HG02623 (cell line): ENCODE results near the gene INAFM2.

Experiments used
- ATAC-seq: cut with Tn5 transposase; IDR thresholded peaks from one replicate; pipeline ENCODE4 v1.9.1; 2021; ENCODE audit warnings: moderate library complexity; ENCODE audit not compliant: unreplicated experiment

Gene INAFM2

DNA sequence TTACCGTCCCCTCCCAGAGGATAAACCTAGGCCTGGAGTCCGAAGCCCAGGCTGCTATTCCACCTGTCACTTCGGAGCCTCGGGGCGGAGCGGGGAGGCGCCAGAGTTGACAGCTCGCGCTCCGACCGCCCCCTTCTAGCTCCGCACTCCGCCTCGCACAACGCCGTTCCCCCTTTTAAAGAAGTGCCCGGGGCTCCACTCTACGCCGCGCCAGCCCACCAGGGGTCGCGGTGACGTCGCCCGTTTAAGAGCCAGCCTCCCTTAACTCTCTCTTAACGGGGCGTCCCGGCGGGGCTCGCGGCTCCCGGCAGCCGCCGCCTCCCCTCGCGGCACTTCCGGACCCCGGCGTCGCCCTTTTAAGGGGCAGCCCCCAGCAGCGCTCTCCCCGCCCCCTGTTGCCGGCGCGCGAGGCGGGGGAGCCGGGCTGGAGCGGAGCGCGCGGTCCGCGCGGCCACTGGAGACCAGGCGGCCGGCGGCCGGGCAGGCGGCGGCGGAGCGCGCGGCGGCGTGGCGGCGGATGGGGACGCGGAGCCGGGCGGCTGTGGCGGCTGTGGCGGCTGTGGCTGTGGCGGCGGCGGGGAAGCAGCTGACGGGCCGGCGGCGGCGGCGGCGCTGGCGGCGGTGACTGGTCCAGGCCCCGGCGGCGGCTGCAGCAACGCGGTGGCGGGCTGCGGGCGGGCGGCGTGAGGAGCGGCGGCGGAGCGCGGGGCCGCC lies at the start of gene INAFM2:
Gene INAFM2, plus strand, starts transcription at position 454 of the 714 bp plus-strand sequence. CDS start 364 bp downstream, outside the sequence.
- ATAC-seq, result peak; percentile 82

DNA sequence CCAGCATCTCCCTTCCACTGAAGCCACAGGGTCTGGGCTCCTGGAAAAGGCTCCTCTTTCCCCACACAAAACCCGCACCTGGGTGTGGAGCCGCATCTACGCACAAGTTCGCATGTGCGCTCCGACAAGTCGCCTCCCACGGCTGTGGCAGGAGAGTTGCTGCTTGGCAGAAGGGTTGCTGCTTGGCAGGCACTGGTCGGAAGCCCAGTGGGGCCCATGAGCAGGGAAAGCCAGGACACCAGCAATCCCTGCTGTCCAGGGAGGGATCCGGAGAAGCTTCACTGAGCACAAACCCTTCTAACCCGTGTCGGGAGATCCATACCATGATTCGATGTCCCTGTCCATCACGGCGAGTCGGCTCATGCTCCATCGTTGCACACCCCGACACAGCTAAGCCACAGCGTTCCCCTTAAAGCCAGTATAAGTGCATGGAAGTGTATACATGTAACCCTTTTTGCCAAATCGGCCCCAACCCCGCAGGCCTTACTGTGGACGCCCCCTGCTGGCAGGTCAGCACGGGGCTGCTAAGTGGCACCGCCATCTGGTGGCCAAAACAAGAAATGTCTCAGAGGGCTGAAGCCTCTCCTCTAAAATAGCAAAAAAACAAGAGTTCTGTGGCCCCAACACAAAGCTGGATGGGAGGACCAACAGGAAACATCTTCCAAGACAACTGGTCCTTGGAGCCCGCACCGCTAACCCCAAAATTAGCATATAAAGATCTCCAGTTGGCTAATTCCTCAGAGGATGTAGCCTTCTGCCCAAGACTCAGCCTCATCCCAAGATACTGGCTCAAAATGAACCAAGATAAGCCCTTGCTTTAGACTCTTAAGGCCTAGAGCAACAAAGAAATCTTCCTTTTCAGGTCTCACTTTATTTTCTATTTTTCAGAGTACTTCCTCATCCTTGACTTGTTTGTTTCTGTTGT lies 48.9 kb upstream of the INAFM2 start:
- no peak for ATAC-seq

DNA sequence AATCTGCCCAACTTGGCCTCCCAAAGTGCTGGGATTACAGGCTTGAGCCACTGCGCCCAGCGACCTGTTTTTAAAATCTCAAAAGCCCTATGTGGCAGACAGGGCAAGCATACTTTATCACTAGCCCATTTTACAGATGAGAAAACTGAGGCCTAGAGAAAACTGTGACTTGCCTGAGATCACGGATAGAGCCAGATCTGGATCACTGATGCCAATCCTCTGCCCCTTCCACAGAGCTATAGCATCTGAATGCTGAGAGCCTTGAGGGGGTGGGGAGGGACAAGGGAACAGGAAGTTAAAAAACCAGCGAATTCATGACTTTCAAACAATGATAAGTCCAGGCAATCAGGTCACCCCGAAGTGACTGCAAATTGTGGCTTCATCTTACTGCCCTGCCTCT lies 48.0 kb upstream of the INAFM2 start:
- no peak for ATAC-seq

DNA sequence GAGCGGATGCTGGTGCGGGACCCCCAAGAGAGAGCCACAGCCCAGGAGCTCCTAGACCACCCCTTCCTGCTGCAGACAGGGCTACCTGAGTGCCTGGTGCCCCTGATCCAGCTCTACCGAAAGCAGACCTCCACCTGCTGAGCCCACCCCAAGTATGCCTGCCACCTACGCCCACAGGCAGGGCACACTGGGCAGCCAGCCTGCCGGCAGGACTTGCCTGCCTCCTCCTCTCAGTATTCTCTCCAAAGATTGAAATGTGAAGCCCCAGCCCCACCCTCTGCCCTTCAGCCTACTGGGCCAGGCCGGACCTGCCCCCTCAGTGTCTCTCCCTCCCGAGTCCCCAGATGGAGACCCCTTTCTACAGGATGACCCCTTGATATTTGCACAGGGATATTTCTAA lies 47.5 kb upstream of the INAFM2 start:
- ATAC-seq, result no peak

DNA sequence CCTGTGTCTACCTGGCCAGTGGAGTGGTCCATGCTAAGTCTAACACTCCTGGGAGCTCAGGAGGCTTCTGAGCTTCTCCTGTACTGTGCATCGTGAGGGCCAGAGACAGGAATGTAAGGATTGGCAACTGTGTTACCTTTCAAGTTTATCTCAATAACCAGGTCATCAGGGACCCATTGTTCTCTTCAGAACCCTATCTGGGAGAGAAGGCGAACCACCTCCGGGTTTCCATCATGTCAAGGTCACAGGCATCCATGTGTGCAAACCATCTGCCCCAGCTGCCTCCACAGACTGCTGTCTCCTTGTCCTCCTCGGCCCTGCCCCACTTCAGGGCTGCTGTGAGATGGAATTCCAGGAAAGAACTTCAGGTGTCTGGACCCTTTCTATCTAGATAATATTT lies 46.6 kb upstream of the INAFM2 start:
- ATAC-seq, result no peak

DNA sequence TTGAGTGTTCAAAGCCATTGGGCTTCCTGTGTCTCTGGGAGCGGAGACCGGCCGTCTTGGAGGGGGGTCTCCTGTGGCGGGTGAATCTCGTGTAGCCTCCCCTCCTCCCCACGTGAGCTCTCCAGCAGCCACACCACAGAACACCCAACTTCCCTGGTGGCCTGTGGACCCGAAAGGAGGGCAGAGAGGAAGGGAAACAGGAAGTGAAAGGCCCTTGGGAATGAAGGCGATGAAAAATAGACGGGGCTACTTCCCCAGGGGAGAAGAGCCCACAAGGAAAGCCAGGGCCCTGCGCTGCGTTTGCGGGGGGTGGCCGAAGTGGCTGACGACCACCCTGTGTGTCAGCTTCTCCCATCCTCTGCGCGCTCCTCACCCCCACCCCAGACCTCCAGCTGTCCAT lies 46.0 kb upstream of the INAFM2 start:
- no peak for ATAC-seq

DNA sequence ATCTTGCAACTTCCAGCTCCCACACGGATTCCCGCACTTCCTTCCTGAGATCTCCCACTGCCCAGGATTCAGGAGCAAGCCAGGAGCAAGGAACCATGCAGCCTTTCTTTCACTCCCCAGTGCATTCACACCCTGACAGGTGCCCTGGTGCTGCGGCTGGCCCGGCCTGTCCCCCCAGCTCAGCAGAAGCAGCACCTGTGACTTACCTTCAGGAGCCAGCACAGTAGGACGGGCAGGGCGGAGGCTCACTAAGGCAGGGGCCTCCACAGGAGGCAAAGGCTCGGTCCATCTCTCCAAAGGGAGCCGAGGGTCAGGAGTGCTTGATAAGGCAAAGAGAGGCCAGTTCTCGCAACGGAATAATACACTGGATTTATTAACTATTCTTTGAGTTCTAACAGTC lies 45.5 kb upstream of the INAFM2 start:
- ATAC-seq, result no peak

DNA sequence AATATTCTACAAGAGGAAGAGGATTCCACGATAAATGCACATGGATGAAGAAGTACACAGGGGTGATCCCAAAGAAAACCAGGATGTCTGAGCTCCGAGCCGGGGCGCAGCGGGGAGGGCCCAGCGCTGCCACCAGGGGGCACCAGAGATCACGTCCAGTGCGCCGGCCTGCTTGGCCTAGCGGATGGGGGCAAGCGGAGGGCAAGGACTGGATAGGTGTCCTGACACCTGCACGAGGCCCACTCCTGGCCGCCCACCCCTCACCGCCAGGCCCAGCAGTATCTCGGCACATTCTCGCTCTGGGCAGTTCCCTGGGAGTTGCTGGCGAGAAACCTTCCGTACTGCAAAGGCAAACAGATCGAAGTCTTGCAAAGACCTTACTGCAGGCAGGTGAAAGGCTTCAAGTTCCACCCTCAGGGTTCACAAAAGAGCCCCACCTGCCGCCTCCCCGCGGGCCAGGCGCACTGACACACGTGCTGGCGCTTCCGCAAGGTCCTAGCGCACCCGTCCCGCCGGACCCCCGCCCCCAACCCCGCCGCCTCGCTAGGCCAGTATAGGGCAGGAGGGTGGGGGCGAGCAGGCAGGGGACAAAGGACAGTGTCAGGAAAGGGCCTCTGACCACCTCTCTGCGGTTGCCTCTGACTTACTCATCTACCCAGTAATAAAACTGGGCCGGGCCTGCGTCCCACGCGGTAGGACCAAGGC lies 43.9 kb upstream of the INAFM2 start:
- no peak for ATAC-seq

DNA sequence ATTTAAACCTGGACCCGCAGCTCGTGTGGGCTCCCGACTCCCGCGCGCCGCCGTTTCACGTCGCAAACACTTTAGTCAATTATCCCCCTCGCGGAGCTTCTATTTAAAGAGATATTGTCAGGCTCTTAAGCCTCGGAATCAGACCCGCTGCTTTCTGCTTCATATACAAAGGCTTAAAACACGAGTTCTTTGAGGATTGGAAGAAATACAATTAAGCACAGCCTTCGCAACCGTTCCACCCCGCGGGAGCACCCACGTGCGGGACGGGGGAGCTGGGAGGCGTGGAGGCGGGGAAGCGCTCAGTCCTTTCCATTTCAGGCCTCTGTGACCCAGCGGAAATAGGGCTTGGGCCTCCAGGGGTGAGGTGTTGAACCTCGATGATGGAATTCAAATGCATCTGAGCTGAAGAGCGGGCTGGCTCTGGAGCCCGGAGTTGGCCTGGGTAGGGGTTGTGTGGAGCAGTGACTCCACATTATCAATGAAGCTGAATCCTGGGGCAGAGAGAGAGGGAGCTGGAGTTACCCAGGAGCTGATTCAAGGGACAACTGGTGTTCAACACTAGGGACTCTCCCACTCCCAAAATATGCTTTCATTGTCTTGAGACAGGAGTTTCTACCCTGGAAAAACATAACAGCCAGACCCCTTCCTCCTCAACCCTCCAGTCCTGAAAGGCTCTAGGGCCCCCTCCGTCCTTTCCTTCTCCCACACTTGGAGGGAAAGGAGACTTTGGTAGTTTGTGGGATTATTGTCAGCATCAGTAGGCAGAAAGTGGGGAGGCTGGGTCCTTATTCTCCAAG lies 43.0 kb upstream of the INAFM2 start:
- no peak for ATAC-seq

DNA sequence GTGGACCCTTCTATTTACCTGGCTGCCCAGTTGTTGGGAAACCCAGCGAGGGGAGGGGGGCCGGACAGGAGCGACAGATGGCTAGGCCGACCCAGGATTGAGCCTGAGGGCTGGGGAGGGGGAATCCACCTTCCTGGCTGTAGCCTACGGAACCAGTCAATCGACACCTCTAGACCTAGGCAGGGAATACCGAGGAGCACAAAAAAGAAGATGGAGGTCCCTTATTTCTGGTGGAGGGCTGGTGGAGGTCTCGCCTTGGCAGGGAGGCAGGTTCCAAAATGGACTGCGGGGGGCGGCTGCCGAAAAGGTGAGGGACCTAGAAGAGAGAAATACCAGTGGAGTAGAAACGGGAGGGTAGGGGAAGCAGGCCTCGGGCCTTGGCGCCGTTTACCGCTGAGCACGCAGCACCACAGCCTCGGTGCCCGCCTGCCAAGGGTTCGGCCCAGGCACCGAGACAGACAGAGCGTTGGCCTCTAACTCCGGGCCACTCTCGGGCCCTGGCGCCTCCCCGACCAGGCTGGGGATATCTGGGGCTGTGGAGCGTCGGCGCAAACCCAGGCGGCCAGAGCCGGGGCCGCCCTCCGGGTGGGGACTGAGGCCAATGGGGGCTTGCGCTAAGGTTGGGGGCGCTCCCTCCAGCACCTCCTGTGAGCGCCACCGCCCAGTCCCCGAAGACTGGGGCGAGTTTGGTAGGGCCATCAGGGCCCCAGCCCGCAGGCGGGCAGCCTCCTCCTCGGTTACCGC lies 42.3 kb upstream of the INAFM2 start:
- ATAC-seq, result no peak

DNA sequence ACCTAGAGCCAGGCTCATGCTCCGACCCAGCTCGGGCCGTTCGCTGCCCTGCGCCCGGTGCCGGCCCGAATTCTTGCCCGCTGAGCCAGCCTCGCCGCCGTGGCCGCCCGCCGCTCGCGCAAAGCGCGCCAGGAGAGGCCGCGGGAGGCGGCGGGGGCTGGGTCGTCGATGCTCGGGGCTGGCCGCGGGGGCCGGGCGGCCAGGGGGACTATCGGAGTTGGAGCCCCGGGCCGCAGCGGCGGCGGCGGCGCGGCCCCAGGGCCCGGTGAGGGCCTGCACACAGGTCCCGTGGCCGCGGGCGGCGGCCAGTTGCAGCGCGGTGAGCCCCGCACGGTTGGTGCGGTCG lies 41.7 kb upstream of the INAFM2 start:
- no peak for ATAC-seq

DNA sequence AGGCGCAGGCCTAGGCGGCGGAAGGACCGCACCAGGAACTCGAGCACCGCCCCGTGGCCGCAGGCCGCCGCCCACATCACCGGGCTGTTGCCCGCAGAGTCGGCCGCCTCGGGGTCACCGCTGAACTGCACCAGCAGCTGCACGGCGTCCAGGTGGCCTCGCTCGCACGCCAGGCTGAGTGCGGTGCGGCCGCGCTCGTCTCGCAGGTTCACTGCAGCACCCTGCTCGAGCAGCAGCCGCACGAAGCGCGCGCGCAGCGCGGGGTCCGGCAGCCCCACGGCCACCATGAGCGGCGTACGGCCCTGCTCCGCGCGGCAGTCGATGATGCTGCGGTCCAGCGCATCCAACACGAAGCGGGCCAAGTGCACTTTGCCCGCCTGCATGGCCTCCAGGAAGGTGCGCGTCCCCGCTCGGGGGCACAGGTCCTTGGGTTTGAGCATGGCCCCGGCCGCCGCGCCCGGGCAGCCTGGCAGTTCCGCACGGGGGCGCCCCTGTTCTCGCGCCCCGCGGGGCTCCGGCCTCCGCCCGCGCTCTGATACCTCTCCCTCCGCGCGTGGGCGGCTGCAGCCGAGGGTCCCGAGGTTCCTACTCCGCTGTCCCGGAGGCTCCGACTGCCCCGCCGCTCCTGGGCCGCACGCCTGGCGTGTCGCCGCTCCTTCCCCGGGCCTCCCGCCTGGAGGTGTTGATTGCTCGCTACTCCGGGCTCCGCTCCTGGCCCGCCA lies 41.2 kb upstream of the INAFM2 start:
- ATAC-seq, result no peak

DNA sequence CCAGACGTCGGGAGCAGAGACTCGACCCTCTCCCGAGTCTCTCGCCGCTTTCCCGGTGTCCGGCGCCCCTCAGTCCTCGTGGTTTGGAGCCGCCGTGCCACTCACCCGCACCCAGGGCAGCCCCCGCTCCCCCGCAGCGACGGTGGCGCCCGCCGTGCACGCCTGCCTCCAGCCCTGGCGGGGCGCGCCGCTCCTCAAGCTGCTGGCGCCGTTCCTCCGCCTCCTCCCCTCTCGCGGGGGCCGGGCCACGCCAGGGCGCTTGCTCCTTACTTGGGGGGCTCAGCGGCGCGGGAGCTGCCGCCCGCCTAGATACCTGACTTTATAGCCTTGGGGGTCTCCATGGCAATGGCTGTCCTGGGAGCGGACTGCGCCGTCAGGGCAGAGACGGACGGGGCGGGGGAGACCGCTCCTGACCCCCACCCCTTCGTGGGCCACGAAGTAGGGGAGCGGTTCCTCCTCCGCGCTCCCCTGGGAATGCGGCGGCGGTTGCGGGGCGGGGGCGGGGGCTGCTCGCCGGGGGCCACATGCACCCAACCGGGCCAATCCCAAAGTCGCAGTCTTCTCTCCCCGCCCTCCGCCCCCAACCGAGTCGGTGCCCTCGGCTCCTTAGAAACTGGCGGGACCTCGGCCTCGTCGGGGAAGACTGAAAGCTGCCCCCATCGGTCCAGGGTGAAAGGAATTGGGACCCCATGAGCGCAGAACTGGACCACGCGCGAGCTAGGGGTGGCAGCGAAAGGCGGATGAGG lies 40.5 kb upstream of the INAFM2 start, which contains the start of gene ANKRD63:
Gene ANKRD63, minus strand, starts transcription at position 196 of the 746 bp plus-strand sequence. CDS start 478 bp downstream, outside the sequence.
- ATAC-seq, result no peak

DNA sequence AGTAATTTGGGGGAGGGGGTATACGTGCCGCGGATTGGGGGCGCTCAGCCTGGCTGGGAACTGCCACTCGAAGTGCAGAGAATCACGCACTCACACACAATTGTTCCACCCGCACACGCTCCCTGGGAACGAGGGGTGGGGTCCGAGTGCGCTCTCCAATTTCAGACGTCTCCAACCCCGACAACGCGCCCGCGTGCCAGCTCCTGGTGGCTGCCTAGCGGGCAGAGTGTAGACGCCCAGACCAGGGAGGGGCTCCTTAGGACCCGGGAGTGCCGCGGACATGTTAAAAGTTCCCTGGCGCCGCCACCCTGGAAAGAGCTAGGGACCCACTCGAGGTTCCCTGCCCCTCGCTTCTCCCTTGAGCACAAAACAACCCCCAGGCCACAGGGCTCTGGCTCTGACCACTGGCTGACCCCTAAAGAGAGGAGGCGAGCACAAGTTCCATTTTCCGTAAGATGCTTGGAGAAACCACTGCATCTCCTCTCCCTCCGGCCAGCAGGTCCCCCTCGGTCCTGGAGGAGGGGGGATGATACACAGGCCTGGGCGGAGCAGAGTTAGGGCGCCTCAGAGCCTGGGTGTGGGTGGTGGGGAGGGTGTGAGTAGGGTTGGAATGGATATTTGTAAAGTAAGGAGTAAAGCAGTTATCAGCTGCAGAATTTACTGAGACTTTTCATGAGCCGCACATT lies 39.7 kb upstream of the INAFM2 start:
- ATAC-seq, result no peak

DNA sequence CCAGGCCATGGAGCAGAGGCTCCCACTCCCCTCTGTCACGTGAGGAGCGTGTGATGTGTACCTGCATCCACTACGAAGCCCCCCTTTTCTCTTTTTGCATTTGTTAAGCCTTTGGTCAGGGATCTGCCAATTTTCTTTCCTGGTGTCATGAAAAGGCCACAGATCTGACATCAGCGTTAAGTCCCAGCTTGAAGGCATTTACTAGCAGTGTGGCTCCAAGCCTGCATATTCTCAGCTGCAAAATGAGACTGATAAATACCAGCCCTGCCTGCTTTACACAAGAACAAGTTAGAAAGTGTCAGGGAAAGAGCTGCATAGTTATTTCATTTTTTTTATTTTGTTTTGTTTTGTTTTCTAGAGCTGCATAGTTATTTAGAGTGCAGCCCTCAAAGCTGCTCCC lies 38.3 kb upstream of the INAFM2 start:
- ATAC-seq, result no peak

DNA sequence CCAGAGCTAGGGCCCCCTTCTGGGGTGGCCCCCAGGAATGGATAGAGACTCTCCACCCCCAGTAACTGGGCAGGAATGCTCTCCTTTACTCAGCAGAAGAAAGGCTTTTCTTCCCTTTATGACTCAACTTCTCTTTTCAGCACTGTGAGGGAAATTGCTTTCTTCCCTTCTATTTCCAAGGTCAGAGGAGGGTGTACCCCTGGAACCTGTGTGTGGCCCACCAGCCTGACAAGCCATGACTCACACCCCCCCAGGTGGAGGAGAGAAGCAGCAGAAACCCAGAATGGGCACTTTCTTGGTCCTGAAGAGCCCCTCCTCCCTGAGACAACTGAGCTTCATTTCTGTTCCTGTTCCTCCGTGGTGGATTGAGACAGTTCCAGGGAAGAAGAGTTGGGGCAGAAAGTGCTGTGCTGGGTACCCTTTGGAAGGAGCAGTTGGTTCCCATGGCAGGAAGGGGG lies 37.9 kb upstream of the INAFM2 start:
- ATAC-seq, result no peak

DNA sequence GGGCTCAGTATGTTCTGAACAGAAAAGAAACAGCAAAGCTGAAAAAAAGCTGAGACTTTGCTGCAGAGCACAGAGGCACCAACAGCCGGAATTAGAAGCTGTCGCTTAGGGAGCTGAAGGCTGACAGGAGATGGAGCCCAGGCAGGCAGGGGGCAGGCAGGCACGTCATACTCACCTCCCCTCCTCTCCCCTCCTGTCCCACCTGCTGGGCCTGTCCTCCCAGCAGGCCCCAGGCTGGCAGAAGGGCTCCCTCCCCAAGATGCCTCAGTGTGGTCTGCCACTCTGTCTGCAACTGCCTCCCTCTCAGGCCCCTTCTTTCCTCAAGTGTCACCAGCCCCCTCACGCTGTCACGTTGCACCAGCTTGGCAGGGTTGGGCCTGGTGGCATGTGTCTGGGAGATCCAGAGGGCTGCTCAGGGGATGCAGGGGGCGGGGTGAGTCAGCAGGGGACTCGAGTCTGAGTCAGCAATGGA lies 37.4 kb upstream of the INAFM2 start:
- no peak for ATAC-seq

DNA sequence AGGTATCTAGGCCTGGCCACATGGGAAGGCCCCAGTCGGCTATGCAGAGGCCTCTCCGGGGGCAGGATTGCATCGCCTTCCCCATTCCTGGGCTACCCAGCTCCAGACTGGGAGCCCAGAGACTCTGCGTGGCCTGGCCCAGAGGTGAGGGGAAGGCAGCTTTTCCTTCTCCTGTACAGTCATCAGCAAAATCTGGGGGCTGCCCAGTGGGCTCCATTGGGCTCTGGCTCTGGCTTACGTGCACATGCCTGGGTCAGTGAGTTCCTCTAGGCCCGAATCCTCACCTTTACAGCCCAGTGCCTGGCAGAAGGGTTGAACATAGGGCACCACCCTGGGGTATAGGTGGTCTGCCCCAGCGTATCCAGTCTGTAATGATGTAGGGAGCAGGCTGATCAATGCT lies 36.7 kb upstream of the INAFM2 start:
- ATAC-seq, result no peak
